ENCODE results near the gene STARD10.
"Not testable (repeated sequence)": the region's sequence is repeated elsewhere in the genome, so short reads cannot be mapped to it uniquely, and the experiment has no call there.

The STARD10 gene

GRCh38 chr11:72813740-72814285 lies 20.0 kb upstream of the STARD10 start:
- H3K4me3 ChIP-seq (ENCODE audit: low read depth, low read length) = peak overlapping the region; percentile 63
- no peak for TF ChIP-seq CTCF (IDR thresholded peaks at IDR 0.05; ENCODE audit: low read depth, low read length, missing control alignments)
- no peak for DNase-seq (ENCODE audit: low read depth)

GRCh38 chr11:72812967-72813739 lies 19.3 kb upstream of the STARD10 start:
- DNase-seq (ENCODE audit: low read depth) = peak; percentile 53
- H3K4me3 ChIP-seq (ENCODE audit: low read depth, low read length) = peak overlapping the region; percentile 63
- TF ChIP-seq CTCF (IDR thresholded peaks at IDR 0.05; ENCODE audit: low read depth, low read length, missing control alignments) = peak; percentile 90

GRCh38 chr11:72812604-72812966 lies 18.7 kb upstream of the STARD10 start:
- no peak for DNase-seq (ENCODE audit: low read depth)
- H3K4me3 ChIP-seq (ENCODE audit: low read depth, low read length) = peak overlapping the region; percentile 63
- no peak for TF ChIP-seq CTCF (IDR thresholded peaks at IDR 0.05; ENCODE audit: low read depth, low read length, missing control alignments)

GRCh38 chr11:72811686-72812085 lies 17.8 kb upstream of the STARD10 start:
- H3K4me3 ChIP-seq (ENCODE audit: low read depth, low read length); DNase-seq (ENCODE audit: low read depth): not testable (repeated sequence)

GRCh38 chr11:72808331-72808798 lies 14.5 kb upstream of the STARD10 start:
- no peak for TF ChIP-seq CTCF (IDR thresholded peaks at IDR 0.05; ENCODE audit: low read depth, low read length, missing control alignments)
- no peak for DNase-seq (ENCODE audit: low read depth)
- H3K4me3 ChIP-seq (ENCODE audit: low read depth, low read length) = no peak overlapping the region

- no peak overlapping the region for H3K4me3 ChIP-seq (ENCODE audit: low read depth, low read length)
- no peak for DNase-seq (ENCODE audit: low read depth)
- no peak for TF ChIP-seq CTCF (IDR thresholded peaks at IDR 0.05; ENCODE audit: low read depth, low read length, missing control alignments)
These were observed 13.9 kb upstream of the STARD10 start for GRCh38 chr11:72807792-72808191.

- H3K4me3 ChIP-seq (ENCODE audit: low read depth, low read length) = no peak overlapping the region
- no peak for DNase-seq (ENCODE audit: low read depth)
- no peak for TF ChIP-seq CTCF (IDR thresholded peaks at IDR 0.05; ENCODE audit: low read depth, low read length, missing control alignments)
These were observed 13.3 kb upstream of the STARD10 start for GRCh38 chr11:72807021-72807693.

GRCh38 chr11:72806378-72806777 lies 12.5 kb upstream of the STARD10 start:
- DNase-seq (ENCODE audit: low read depth); H3K4me3 ChIP-seq (ENCODE audit: low read depth, low read length): not testable (repeated sequence)
